HG03432 (cell line): ENCODE results near the gene SLC22A23.

Experiments used
- ATAC-seq: cut with Tn5 transposase; IDR thresholded peaks from one replicate; pipeline ENCODE4 v1.9.1; 2021; ENCODE audit warnings: mild to moderate bottlenecking, moderate library complexity; ENCODE audit not compliant: unreplicated experiment

The SLC22A23 gene

GRCh38 chr6:3288711-3289663, 167.9 kb downstream of the SLC22A23 start:
- ATAC-seq = no peak

GRCh38 chr6:3287976-3288707, 168.7 kb downstream of the SLC22A23 start:
- no peak for ATAC-seq

GRCh38 chr6:3287308-3287707, 169.5 kb downstream of the SLC22A23 start:
- no peak for ATAC-seq

GRCh38 chr6:3286641-3287171, 170.1 kb downstream of the SLC22A23 start:
- no peak for ATAC-seq

GRCh38 chr6:3285732-3286131, 171.1 kb downstream of the SLC22A23 start:
- ATAC-seq = no peak

GRCh38 chr6:3285049-3285639, 171.7 kb downstream of the SLC22A23 start:
- ATAC-seq = no peak

- no peak for ATAC-seq
These were observed 172.4 kb downstream of the SLC22A23 start for GRCh38 chr6:3284436-3284876.

- ATAC-seq = no peak
These were observed 173.0 kb downstream of the SLC22A23 start for GRCh38 chr6:3283641-3284435.

GRCh38 chr6:3283241-3283640, 173.6 kb downstream of the SLC22A23 start:
- ATAC-seq = no peak

GRCh38 chr6:3282476-3283236, 174.2 kb downstream of the SLC22A23 start:
- ATAC-seq = no peak

- ATAC-seq = no peak
These were observed 175.0 kb downstream of the SLC22A23 start for GRCh38 chr6:3281631-3282475.

- ATAC-seq = no peak
These were observed 175.9 kb downstream of the SLC22A23 start for GRCh38 chr6:3280866-3281465.

- ATAC-seq = no peak
These were observed 176.8 kb downstream of the SLC22A23 start for GRCh38 chr6:3280091-3280490.

- ATAC-seq = no peak
These were observed 178.2 kb downstream of the SLC22A23 start for GRCh38 chr6:3278691-3279090.

- no peak for ATAC-seq
These were observed 178.9 kb downstream of the SLC22A23 start for GRCh38 chr6:3277851-3278416.

GRCh38 chr6:3277251-3277650, 179.6 kb downstream of the SLC22A23 start:
- no peak for ATAC-seq

GRCh38 chr6:3276174-3277167, 180.4 kb downstream of the SLC22A23 start:
- no peak for ATAC-seq
